Stimulated activated CD4-positive, alpha-beta T cell treated with anti-CD3 and anti-CD28 coated beads, Interleukin-1b, Interleukin-23, amount 100 ng/mL, for 24 hours (primary cell): ENCODE measurements around the gene RCBTB2.
"Not testable (repeated sequence)": the region's sequence is repeated elsewhere in the genome, so short reads cannot be mapped to it uniquely, and the experiment has no call there.

Experiments
- DNase-seq, 4 experiments: peaks; one replicate each; pipeline ENCODE4 v3.0.0-alpha.2; 2020; ENCODE audit warnings: low read depth in 4 of 4, low spot score in 1 of 4

The RCBTB2 gene

DNA sequence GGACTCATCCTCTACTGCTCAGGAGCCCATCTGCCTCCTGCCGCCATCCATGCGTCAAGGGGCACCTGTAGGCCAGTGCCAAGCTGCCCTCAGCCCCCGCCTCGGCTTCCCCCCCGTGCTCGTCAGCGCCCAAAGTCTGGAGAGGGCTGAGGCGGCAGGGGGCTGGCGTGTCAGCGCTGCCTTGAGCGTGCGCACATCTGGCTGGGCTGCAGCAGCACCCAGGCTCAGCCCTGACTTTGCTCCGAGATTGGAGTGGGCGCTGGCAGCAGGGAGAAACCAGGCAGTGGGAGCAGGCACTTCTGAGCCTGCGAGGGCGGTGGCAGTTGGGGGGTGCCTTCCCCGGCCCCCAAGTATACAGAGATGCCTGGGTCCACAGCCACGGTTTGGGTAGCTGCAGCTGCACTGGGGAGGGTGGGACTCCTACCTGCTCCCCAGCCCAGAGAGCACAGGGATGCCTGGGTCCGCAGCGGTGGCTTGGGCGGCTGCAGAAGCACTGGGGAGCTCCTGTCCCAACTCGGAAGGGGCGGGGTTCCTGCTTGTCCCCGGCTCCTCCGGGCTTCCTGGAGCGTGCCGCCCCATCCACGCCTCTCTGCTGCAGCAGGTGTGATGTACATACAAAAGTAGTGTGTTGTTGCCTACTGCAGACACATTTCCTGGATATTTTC lies 75.2 kb downstream of the RCBTB2 start:
- no peak for DNase-seq

DNA sequence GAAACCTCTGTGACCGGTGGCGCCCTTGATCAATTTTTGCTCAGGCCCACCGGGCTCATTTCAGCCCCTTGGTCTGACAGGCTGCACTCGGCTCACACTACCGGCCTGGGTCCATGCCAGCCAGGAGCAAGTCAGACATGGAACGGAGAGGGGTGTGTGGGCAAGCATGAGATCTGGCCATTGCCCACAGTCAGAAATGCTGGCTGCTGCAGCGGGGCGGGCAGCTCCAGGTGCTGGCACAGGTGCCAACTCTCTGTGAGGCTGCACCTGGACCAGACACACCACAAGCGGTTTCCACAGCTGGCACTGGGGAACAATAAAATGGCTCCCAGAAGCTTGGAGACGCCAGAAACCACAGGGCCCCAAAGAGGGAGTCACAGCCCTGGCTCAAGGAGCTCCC lies 76.3 kb downstream of the RCBTB2 start:
- no peak for DNase-seq

DNA sequence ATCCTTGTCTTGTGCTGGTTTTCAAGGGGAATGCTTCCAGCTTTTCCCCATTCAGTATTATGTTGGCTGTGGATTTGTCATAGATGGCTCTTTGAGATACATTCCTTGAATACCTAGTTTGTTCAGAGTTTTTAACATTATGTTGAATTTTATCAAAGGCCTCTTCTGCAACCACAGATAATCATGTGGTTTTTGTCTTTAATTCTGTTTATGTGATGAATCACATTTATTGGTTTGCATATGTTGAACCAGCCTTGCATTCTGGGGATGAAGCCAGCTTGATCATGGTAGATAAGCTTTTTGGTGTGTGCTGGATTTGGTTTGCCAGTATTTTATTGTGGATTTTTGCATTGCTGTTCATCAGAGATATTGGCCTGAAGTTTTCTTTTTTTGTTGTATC lies 81.7 kb downstream of the RCBTB2 start:
- not testable (repeated sequence) for DNase-seq

DNA sequence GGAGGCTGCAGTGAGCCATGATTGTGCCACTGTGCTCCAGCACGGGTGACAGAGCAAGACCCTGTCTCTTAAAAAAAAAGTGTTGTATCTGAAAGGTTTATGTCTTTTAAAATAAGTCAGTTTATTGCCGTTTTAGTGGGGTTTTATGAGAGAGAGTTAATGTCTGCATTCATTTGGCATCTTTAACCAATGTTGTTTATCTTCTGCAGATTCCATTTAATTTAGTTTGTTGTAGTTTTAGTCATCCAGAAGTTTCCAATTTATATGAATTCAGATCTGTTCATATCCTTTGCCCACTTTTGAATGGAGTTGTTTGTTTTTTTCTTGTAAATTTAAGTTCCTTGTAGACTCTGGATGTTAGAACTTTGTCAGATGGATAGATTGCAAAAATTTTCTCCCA lies 83.2 kb downstream of the RCBTB2 start:
- DNase-seq, result no peak

DNA sequence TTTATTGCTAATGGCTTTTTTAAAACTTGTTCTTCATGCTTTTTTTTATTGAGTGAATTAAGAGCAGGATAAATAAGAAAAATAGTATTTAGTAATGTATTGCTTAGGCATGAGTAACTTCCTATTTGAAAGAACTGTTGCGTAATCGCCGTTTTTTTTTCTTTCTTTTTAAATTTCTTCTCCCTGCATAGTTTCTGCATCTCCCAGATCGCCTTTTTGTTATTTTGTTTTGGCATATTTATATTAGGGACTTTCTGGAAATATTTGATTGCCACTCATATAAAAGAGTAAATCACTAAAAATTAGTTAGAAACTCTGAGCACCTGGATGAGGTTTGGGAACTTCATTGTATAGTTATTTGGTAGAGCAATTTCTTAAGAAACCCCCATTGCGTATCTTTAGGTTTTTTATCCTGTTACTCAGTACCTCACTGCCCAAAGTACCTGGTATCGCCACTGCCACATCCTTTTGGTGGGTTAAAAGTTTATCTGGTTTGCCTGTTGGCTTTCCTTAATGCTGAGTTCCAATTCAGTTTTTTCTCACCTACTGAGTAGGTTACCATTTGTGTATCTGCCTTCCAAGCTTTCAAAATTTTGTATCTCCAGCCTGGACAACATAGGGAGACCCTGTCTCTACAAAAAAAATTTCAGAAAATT lies 83.8 kb downstream of the RCBTB2 start:
- no peak for DNase-seq

DNA sequence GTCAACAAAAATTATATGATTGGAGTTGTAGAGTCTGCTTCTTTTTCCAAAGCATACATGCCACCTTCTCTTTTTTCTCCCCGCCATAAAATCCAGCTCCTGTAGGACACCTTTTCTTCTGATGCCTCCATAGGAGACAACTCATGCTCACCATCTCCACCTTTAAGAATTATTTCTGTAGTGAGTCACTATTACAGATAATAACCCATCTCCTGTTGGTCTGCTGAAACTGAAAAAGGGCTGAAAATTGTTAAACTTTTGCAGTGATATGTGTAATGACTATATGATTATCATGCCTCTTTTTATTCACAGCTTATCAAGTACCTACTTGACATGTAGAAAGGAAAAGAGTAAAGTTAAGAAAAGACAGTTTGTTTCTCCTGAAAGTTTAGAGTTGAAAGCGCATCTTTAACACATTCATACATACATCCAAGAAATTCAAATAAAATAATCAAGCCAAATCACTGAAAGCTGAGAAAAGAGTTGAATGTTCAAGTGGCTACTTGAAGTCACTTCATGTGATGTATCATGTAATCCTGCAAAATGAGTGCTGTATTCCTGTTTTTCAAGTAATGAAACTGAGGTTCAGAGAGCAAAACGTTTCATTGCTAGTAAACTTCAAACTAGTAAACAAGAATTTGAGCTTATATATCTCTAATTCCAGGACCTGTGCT lies 84.5 kb downstream of the RCBTB2 start:
- no peak for DNase-seq

DNA sequence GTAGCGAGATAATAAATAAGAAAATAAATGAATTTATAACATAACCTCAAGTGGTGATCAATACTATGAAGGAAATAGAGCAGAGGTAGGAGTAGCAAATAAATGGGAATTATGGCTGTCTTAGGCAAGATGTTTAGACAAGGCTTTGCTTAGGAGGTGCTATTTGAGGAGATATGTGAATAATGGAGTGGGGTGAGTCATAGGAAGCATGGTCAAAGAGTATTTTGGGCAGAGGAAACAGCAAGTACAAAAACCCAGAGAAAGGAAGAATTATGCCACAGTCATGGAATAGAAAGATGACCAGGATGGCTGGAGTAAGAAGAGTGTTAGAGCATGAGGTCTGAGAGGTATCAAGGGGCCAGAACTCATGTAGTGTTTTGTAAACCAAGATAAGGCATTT lies 86.4 kb downstream of the RCBTB2 start:
- no peak for DNase-seq

DNA sequence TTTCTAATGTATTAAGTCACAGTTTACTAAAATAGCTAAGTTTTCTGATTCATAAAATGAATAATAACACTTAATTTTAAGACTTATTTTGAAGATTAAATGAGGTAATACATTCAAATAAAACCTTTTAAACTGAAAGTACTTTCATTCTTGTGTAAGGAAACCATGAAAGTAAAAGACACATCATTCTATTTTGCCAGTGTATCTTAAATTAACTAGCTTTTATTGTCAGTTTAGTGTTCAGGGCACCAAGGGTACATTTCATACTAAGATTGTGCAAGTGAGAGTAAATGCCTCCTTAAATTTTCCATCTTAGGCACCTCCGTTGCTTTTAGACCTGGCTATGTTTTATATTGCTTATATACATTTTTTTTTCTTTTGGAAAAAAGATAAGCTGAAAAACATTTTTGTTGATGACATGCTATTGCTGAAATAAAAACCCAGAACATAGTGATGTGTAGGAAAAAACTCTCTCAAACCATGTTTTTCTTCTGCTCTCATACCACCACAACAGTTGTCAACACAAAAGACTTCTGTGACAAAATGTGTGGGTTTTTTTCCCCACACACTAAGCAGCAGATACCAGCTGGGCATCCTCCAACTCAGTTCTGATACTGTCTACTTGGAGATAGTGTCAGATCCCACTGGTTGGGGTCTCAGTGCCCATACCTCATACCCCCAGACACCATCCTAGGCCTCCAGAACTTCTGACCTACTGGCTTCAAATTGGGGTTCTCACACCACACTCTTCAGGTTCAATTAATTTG lies 89.3 kb downstream of the RCBTB2 start:
- no peak for DNase-seq
